Keratinocyte (primary cell): Measurements from ENCODE around the gene EPHB2. TPM values are rescaled to one million over a fixed set of nuclear protein-coding genes. Genes with fewer than 3 reads are reported as not detected.

Experiments
- DNase-seq: peaks from one replicate; pipeline ENCODE4 v3.0.0-alpha.2; 2011; ENCODE audit warnings: low read depth, missing footprints, low spot score
- FAIRE-seq: peaks from 2 replicates; lab custom pipeline; 2011; peaks lifted over from hg19 to GRCh38; lab: Jason Lieb, UNC
- H2AFZ ChIP-seq: 2 replicates; pipeline ENCODE4 v1.6.0; 2012; ENCODE audit warnings: low read length, control low read depth, inconsistent platforms; ENCODE audit not compliant: control insufficient read depth
- H3K27ac ChIP-seq: 2 replicates; pipeline ENCODE4 v1.5.1; 2011; ENCODE audit warnings: low read length; ENCODE audit not compliant: control insufficient read depth, insufficient read depth
- H3K27me3 ChIP-seq: 3 replicates; pipeline ENCODE4 v1.6.0; 2011; ENCODE audit warnings: low read length; ENCODE audit not compliant: control insufficient read depth, insufficient read depth; ENCODE audit errors: extremely low read depth
- H3K36me3 ChIP-seq, 2 experiments: 2 replicates in 1 of 2; 3 replicates in 1 of 2; pipeline ENCODE4 v1.5.1; 2011; ENCODE audit warnings: low read length in 2 of 2, mild to moderate bottlenecking in 1 of 2; ENCODE audit not compliant: control insufficient read depth in 2 of 2, insufficient read depth in 2 of 2; ENCODE audit errors: extremely low read depth in 1 of 2
- H3K4me1 ChIP-seq: 3 replicates; pipeline ENCODE4 v1.5.1; 2011; ENCODE audit warnings: low read length; ENCODE audit not compliant: control insufficient read depth, insufficient read depth; ENCODE audit errors: extremely low read depth
- H3K4me2 ChIP-seq: 3 replicates; pipeline ENCODE4 v1.6.0; 2011; ENCODE audit warnings: low read depth, low read length; ENCODE audit not compliant: control insufficient read depth, insufficient read depth; ENCODE audit errors: extremely low read depth
- H3K4me3 ChIP-seq, 3 experiments: fragments of 200-600 bp in 1 of 3; sonication (generic) in 1 of 3; 2 replicates in 2 of 3; 3 replicates in 1 of 3; pipeline ENCODE4 v1.5.1; 2011 to 2016; ENCODE audit warnings: low read length in 3 of 3, mild to moderate bottlenecking in 3 of 3, control low read depth in 2 of 3, inconsistent platforms in 1 of 3, low read depth in 1 of 3, mixed read lengths in 1 of 3, mixed run types in 1 of 3, moderate library complexity in 1 of 3; ENCODE audit not compliant: control insufficient read depth in 2 of 3, insufficient read depth in 2 of 3; ENCODE audit errors: extremely low read depth in 1 of 3
- H3K79me2 ChIP-seq: 2 replicates; pipeline ENCODE4 v1.6.0; 2012; ENCODE audit warnings: low read length; ENCODE audit not compliant: control insufficient read depth, insufficient read depth
- H3K9ac ChIP-seq: 3 replicates; pipeline ENCODE4 v1.6.0; 2011; ENCODE audit warnings: low read length; ENCODE audit not compliant: control insufficient read depth, insufficient read depth; ENCODE audit errors: extremely low read depth
- H3K9me1 ChIP-seq: 3 replicates; pipeline ENCODE4 v1.6.0; 2011; ENCODE audit warnings: low read length; ENCODE audit not compliant: control insufficient read depth, insufficient read depth; ENCODE audit errors: extremely low read depth
- H3K9me3 ChIP-seq: 2 replicates; pipeline ENCODE4 v1.5.1; 2012; ENCODE audit warnings: low read depth, low read length; ENCODE audit not compliant: control insufficient read depth
- H4K20me1 ChIP-seq: 3 replicates; pipeline ENCODE4 v1.6.0; 2011; ENCODE audit warnings: low read length; ENCODE audit not compliant: control insufficient read depth, insufficient read depth; ENCODE audit errors: extremely low read depth
- EZH2 ChIP-seq: IDR thresholded peaks from one replicate; pipeline ENCODE4 v1.6.1; 2012; ENCODE audit warnings: inconsistent platforms, mild to moderate bottlenecking, low read length, moderate library complexity
- dilution Hi-C: fragments of 300-500 bp; cut with MboI; formaldehyde crosslinking; loops from one replicate; pipeline ENCODE4 v1.7.0; 2020; ENCODE audit warnings: low sequenced_read_pairs; ENCODE audit not compliant: extremely low pct_ligation_motif_present
- polyA plus RNA-seq, 5 experiments: library from polyadenylated mRNA; depleted of rRNA in 3 of 5; stranded (reverse) in 3 of 5; stranded (forward) in 1 of 5; unstranded in 1 of 5; fragments of >200 nt; gene quantifications; 1 replicate in 1 of 5; 2 replicates in 3 of 5; 3 replicates in 1 of 5; pipeline versions ENCODE4 v1.2.1 to v1.2.3, GENCODE V29; 2011 to 2012; ENCODE audit warnings: missing spikeins in 2 of 5, low read depth in 1 of 5, low replicate concordance in 1 of 5
- TF ChIP-seq, protein P1 (sequence below), 3 experiments: IDR thresholded peaks in 1 of 3; conservative IDR thresholded peaks in 1 of 3; optimal IDR thresholded peaks in 1 of 3; 2 replicates in 2 of 3; 3 replicates in 1 of 3; pipeline versions ENCODE3 to v1.5.1; 2011; ENCODE audit warnings: low read length in 3 of 3, mild to moderate bottlenecking in 3 of 3, moderate library complexity in 2 of 3, control low read depth in 1 of 3, inconsistent platforms in 1 of 3; ENCODE audit not compliant: insufficient read depth in 2 of 3; ENCODE audit errors: extremely low read depth in 1 of 3

EPHB2 gene
- polyA plus RNA-seq, 1 donor (not counting 4 experiments of a cell fraction or from before 2014, with no cell fraction given) = 0.10 TPM

GRCh38 chr1:22864886-22865285, 154.2 kb downstream of the EPHB2 start:
- TF ChIP-seq EZH2 = no peak
- TF ChIP-seq, protein P1, sequence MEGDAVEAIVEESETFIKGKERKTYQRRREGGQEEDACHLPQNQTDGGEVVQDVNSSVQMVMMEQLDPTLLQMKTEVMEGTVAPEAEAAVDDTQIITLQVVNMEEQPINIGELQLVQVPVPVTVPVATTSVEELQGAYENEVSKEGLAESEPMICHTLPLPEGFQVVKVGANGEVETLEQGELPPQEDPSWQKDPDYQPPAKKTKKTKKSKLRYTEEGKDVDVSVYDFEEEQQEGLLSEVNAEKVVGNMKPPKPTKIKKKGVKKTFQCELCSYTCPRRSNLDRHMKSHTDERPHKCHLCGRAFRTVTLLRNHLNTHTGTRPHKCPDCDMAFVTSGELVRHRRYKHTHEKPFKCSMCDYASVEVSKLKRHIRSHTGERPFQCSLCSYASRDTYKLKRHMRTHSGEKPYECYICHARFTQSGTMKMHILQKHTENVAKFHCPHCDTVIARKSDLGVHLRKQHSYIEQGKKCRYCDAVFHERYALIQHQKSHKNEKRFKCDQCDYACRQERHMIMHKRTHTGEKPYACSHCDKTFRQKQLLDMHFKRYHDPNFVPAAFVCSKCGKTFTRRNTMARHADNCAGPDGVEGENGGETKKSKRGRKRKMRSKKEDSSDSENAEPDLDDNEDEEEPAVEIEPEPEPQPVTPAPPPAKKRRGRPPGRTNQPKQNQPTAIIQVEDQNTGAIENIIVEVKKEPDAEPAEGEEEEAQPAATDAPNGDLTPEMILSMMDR (optimal IDR thresholded peaks at IDR 0.05 in 1 of 3, IDR thresholded peaks at IDR 0.05 in 1 of 3, conservative IDR thresholded peaks at IDR 0.05 in 1 of 3; ENCODE audit: extremely low read depth in 1 of 3, insufficient read depth in 2 of 3, low read length in 3 of 3) = no peak
- Histone ChIP-seq H3K9me3 (no peaks in the 10 kb centered on the region), H4K20me1 (no peaks in the 10 kb centered on the region), H3K79me2 (no peaks in the 10 kb centered on the region), H3K36me3 (no peaks in the 10 kb centered on the region), H3K27me3 (peaks cover 10% of the 10 kb centered on the region), H3K4me3 (no peak overlapping the region), H3K4me2 (no peak overlapping the region), H2AFZ (no peak overlapping the region), H3K4me1 (no peaks in the 10 kb centered on the region), H3K9me1 (no peaks in the 10 kb centered on the region), H3K9ac (no peak overlapping the region), H3K27ac (no peak overlapping the region)
- dilution Hi-C loops = no loop called here
- no peak for FAIRE-seq
- DNase-seq = no peak

DNA sequence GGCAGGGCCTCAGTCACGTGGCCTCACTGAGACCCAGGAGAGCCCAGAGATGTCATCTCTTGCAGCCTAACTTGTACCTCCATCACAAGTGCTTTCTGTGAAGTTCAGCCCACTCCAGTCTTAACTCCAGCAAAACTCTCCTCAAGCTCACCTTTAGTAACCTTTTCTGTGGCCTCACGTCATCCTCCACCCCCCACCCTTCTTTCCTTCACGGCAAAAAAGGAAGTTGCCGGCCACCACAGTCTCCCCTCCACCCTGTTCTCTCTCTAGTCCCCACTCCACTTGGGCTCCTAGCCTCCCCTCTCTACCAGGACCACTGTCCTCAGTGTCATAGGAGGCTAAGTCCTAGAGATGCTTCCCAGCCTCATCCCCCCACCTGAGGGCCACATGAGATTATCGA, 155.1 kb downstream of the EPHB2 start:
- H4K20me1 ChIP-seq = no peaks in the 10 kb centered on the region
- DNase-seq (no peak), FAIRE-seq (no peak)
- no peaks in the 10 kb centered on the region for H3K36me3 ChIP-seq
- dilution Hi-C loops = no loop called here
- no peak overlapping the region for H3K9ac ChIP-seq
- no peak overlapping the region for H2AFZ ChIP-seq
- H3K27me3 ChIP-seq = peaks cover 16% of the 10 kb centered on the region
- H3K27ac ChIP-seq = no peak overlapping the region
- TF ChIP-seq EZH2 = no peak
- TF ChIP-seq, protein P1 (optimal IDR thresholded peaks at IDR 0.05 in 1 of 3, IDR thresholded peaks at IDR 0.05 in 1 of 3, conservative IDR thresholded peaks at IDR 0.05 in 1 of 3; ENCODE audit: extremely low read depth in 1 of 3, insufficient read depth in 2 of 3, low read length in 3 of 3) = no peak
- H3K9me3 ChIP-seq = no peaks in the 10 kb centered on the region
- no peak overlapping the region for H3K4me3 ChIP-seq
- no peaks in the 10 kb centered on the region for H3K79me2 ChIP-seq
- H3K9me1 ChIP-seq = no peaks in the 10 kb centered on the region
- no peaks in the 10 kb centered on the region for H3K4me1 ChIP-seq
- no peak overlapping the region for H3K4me2 ChIP-seq
